Lung (tissue), 12 donors: Measurements from ENCODE around the gene NUP188. TPM values are rescaled to one million over a fixed set of nuclear protein-coding genes. Genes with fewer than 3 reads are reported as not detected.

Source experiments
- ATAC-seq: fragments of 200-7000 bp; cut with Tn5 transposase; one replicate; pipeline ENCODE4 v1.9.1; 2020; ENCODE audit warnings: moderate number of reproducible peaks; ENCODE audit not compliant: insufficient read depth, low FRiP score
- DNase-seq, 3 donors: peaks; one replicate each; pipeline ENCODE4 v3.0.0-alpha.2; 2013 to 2017
- H3K27ac ChIP-seq, 2 donors: one replicate each; pipeline ENCODE4 v1.5.1; 2013; ENCODE audit warnings: mild to moderate bottlenecking in 2 of 2, moderate library complexity in 2 of 2, control low read depth in 1 of 2, inconsistent platforms in 1 of 2, low read depth in 1 of 2, low read length in 1 of 2
- H3K27me3 ChIP-seq, 3 donors: one replicate each; pipeline ENCODE4 v1.5.1; 2013; ENCODE audit warnings: low read length in 2 of 3; ENCODE audit not compliant: control insufficient read depth in 3 of 3, insufficient read depth in 3 of 3
- H3K36me3 ChIP-seq, 4 donors: one replicate each; pipeline ENCODE4 v1.5.1; 2013; ENCODE audit warnings: low read length in 4 of 4, mild to moderate bottlenecking in 1 of 4, moderate library complexity in 1 of 4; ENCODE audit not compliant: control insufficient read depth in 4 of 4, insufficient read depth in 4 of 4
- H3K4me1 ChIP-seq, 5 donors: one replicate each; pipeline ENCODE4 v1.5.1; 2013; ENCODE audit warnings: low read length in 5 of 5, mild to moderate bottlenecking in 2 of 5, moderate library complexity in 1 of 5; ENCODE audit not compliant: control insufficient read depth in 5 of 5, insufficient read depth in 5 of 5
- H3K4me3 ChIP-seq: one replicate; pipeline ENCODE4 v1.5.1; 2013; ENCODE audit warnings: mild to moderate bottlenecking, control low read depth, moderate library complexity
- H3K9ac ChIP-seq, 2 donors: one replicate each; pipeline ENCODE4 v1.5.1; 2013; ENCODE audit warnings: low read length in 2 of 2, control low read depth in 1 of 2; ENCODE audit not compliant: insufficient read depth in 1 of 2
- H3K9me3 ChIP-seq, 4 donors: one replicate each; pipeline ENCODE4 v1.5.1; 2013; ENCODE audit warnings: low read length in 3 of 4, mild to moderate bottlenecking in 1 of 4, moderate library complexity in 1 of 4; ENCODE audit not compliant: control insufficient read depth in 4 of 4, insufficient read depth in 3 of 4
- CTCF ChIP-seq: IDR thresholded peaks from 2 replicates; pipeline ENCODE4 v1.5.1; 2012; ENCODE audit warnings: mild to moderate bottlenecking; ENCODE audit errors: control extremely low read depth, extremely low read depth
- WGBS, 2 donors: extraction: QIAGEN DNeasy Blood & Tissue Kit; methylation state at CpG; one replicate each; pipeline ENCODE4 v1.1.7; 2013; 5-methylcytosine and 5-hydroxymethylcytosine counted together
- polyA plus RNA-seq, 2 donors: library from polyadenylated mRNA; stranded (reverse); fragments of 200-250 nt; gene quantifications; one replicate each; pipeline ENCODE4 v1.2.1, GENCODE V29; 2013
- total RNA-seq, 2 donors: library from RNA; depleted of rRNA in 1 of 2; stranded (reverse); fragments of >200 nt in 1 of 2; gene quantifications; one replicate each; pipeline ENCODE4 v1.2.1, GENCODE V29; 2014 to 2021
- donor health status: control.
- donor health status: control.
- donor health status: Bipolar disorder and iron deficiency.
- donor health status: healthy.
- donor health status: DM: yes; HTN: yes; CAD: no.

Gene NUP188
- total and polyA plus RNA-seq, 4 donors: 17.0 to 48.5 (median 32.1) TPM

GRCh38 chr9:128917151-128917849 is 30.2 kb upstream of the NUP188 start:
- Histone ChIP-seq H3K4me1 (peaks cover 8 to 64% (median 25%) of the 10 kb centered on the region in 5 donors), H3K4me3 (no peak overlapping the region), H3K9ac (peak overlapping the region in 1 of 2 donors; percentile 24), H3K27ac (peak overlapping the region; percentile 17 to 75), H3K36me3 (peaks cover 0 to 18% (median 8%) of the 10 kb centered on the region in 4 donors), H3K9me3 (no peaks in the 10 kb centered on the region), H3K27me3 (no peaks in the 10 kb centered on the region)
- ATAC-seq (no peak), DNase-seq (peak; percentile 86 to 94 (median 92))
- 62 to 78% methylated on average over 26 of the region's 26 CpGs for WGBS, 2 donors
- TF ChIP-seq CTCF: no peak

GRCh38 chr9:128918921-128919320 is 28.6 kb upstream of the NUP188 start:
- Histone ChIP-seq H3K9ac (no peak overlapping the region), H3K27me3 (no peaks in the 10 kb centered on the region), H3K4me1 (peaks cover 3 to 48% (median 12%) of the 10 kb centered on the region in 5 donors), H3K27ac (peak overlapping the region in 1 of 2 donors; percentile 0), H3K4me3 (no peak overlapping the region), H3K36me3 (peaks cover 0 to 18% (median 8%) of the 10 kb centered on the region in 4 donors), H3K9me3 (no peaks in the 10 kb centered on the region)
- DNase-seq: no peak
- TF ChIP-seq CTCF: no peak
- 70% methylated on average over 2 of the region's 2 CpGs for WGBS, 2 donors
- no peak for ATAC-seq

- Histone ChIP-seq H3K27ac (peak overlapping the region in 1 of 2 donors; percentile 51), H3K36me3 (peaks cover 0 to 18% (median 8%) of the 10 kb centered on the region in 4 donors), H3K27me3 (no peaks in the 10 kb centered on the region), H3K4me3 (no peak overlapping the region), H3K9me3 (no peaks in the 10 kb centered on the region), H3K4me1 (peaks cover 3 to 45% (median 12%) of the 10 kb centered on the region in 5 donors), H3K9ac (no peak overlapping the region)
- DNase-seq (no peak), ATAC-seq (no peak)
- WGBS, 2 donors: 88 to 90% methylated on average over 14 of the region's 14 CpGs
- no peak for TF ChIP-seq CTCF
These were observed 28.0 kb upstream of the NUP188 start for GRCh38 chr9:128919402-128920089.
